Measurements from ENCODE around the gene CPT1C.

The CPT1C gene

GRCh38 chr19:49681830-49682229 lies 9.1 kb upstream of the CPT1C start:
- DNase-seq (ENCODE audit: low read depth in 2 of 2, low spot score in 1 of 2): no peak

GRCh38 chr19:49682274-49682673 lies 8.6 kb upstream of the CPT1C start:
- DNase-seq (ENCODE audit: low read depth in 2 of 2, low spot score in 1 of 2): no peak

- no peak for DNase-seq (ENCODE audit: low read depth in 2 of 2, low spot score in 1 of 2)
Measured at GRCh38 chr19:49683814-49684250, 7.1 kb upstream of the CPT1C start.

- DNase-seq (ENCODE audit: low read depth in 2 of 2, low spot score in 1 of 2): no peak
Measured at GRCh38 chr19:49684251-49684982, 6.5 kb upstream of the CPT1C start.

GRCh38 chr19:49684983-49685553 lies 5.8 kb upstream of the CPT1C start:
- no peak for DNase-seq (ENCODE audit: low read depth in 2 of 2, low spot score in 1 of 2)

GRCh38 chr19:49685845-49686332 lies 5.0 kb upstream of the CPT1C start:
- DNase-seq (ENCODE audit: low read depth in 2 of 2, low spot score in 1 of 2): no peak

GRCh38 chr19:49686503-49687088 lies 4.3 kb upstream of the CPT1C start:
- DNase-seq (ENCODE audit: low read depth in 2 of 2, low spot score in 1 of 2): no peak

GRCh38 chr19:49687150-49687549 lies 3.8 kb upstream of the CPT1C start:
- no peak for DNase-seq (ENCODE audit: low read depth in 2 of 2, low spot score in 1 of 2)

GRCh38 chr19:49687566-49688316 lies 3.2 kb upstream of the CPT1C start:
- no peak for DNase-seq (ENCODE audit: low read depth in 2 of 2, low spot score in 1 of 2)

- DNase-seq (ENCODE audit: low read depth in 2 of 2, low spot score in 1 of 2): no peak
Measured at GRCh38 chr19:49688531-49689132, 2.3 kb upstream of the CPT1C start.

- no peak for DNase-seq (ENCODE audit: low read depth in 2 of 2, low spot score in 1 of 2)
Measured at GRCh38 chr19:49689133-49690078, 1.5 kb upstream of the CPT1C start, which contains the start of gene ADM5. ADM5 (plus strand) TSS chr19:49689594; CDS start chr19:49689838, 244 bp downstream.

GRCh38 chr19:49690079-49690655 lies 749 bp upstream of the CPT1C start:
- no peak for DNase-seq (ENCODE audit: low read depth in 2 of 2, low spot score in 1 of 2)

- DNase-seq (ENCODE audit: low read depth in 2 of 2, low spot score in 1 of 2): no peak
Measured at GRCh38 chr19:49691243-49692146, 579 bp downstream of the CPT1C start.

GRCh38 chr19:49692147-49692506 lies 1.2 kb downstream of the CPT1C start:
- no peak for DNase-seq (ENCODE audit: low read depth in 2 of 2, low spot score in 1 of 2)

- no peak for DNase-seq (ENCODE audit: low read depth in 2 of 2, low spot score in 1 of 2)
Measured at GRCh38 chr19:49696115-49696514, 5.2 kb downstream of the CPT1C start.

GRCh38 chr19:49696865-49697264 lies 5.9 kb downstream of the CPT1C start:
- no peak for DNase-seq (ENCODE audit: low read depth in 2 of 2, low spot score in 1 of 2)

- no peak for DNase-seq (ENCODE audit: low read depth in 2 of 2, low spot score in 1 of 2)
Measured at GRCh38 chr19:49699364-49699763, 8.4 kb downstream of the CPT1C start.

- DNase-seq (ENCODE audit: low read depth in 2 of 2, low spot score in 1 of 2): no peak
Measured at GRCh38 chr19:49700563-49700962, 9.6 kb downstream of the CPT1C start.

Data from stimulated activated CD8-positive, alpha-beta memory T cell treated with anti-CD3 and anti-CD28 coated beads, Interleukin-4, amount 100 ng/mL, for 1 hour (primary cell).